ENCODE measurements around the gene MEGF8.
A peak's percentile ranks its signal among the peaks of the same experiment; 100 is the strongest.

Gene MEGF8

DNA sequence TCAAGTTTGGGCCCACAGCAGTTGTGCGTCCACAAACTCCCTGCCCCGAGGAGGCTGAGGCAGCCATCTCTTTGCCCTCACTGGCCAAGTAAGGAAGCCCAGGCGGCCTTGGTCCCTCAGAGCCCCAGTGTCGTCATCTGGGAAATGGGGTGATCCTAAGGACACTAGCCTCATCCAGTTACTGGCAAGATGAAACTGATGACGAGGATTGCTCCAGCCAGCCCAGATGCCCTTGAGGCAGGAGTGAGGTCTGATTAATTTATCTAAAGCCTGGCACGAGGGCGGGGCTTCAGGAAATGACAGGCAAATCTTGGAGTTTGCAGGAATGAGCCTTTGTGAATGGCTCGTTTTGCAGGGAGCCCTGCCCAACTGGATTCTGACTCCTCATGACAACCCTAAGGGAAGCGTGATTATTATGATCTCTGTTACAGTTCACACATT lies 96.2 kb downstream of the MEGF8 start:
- Histone ChIP-seq H3K36me3 (ENCODE audit: control insufficient read depth, insufficient read depth, low read length) (no peaks in the 10 kb centered on the region), H3K4me3 (replicated peaks; ENCODE audit: low read depth, low read length) (no peak overlapping the region), H3K27me3 (replicated peaks; ENCODE audit: control insufficient read depth, insufficient read depth, low read length) (no peaks in the 10 kb centered on the region; the same call in 1 of the 2 replicates)
- DNase-seq (ENCODE audit: extremely low read depth, insufficient read length): no peak
- TF ChIP-seq, protein P1, sequence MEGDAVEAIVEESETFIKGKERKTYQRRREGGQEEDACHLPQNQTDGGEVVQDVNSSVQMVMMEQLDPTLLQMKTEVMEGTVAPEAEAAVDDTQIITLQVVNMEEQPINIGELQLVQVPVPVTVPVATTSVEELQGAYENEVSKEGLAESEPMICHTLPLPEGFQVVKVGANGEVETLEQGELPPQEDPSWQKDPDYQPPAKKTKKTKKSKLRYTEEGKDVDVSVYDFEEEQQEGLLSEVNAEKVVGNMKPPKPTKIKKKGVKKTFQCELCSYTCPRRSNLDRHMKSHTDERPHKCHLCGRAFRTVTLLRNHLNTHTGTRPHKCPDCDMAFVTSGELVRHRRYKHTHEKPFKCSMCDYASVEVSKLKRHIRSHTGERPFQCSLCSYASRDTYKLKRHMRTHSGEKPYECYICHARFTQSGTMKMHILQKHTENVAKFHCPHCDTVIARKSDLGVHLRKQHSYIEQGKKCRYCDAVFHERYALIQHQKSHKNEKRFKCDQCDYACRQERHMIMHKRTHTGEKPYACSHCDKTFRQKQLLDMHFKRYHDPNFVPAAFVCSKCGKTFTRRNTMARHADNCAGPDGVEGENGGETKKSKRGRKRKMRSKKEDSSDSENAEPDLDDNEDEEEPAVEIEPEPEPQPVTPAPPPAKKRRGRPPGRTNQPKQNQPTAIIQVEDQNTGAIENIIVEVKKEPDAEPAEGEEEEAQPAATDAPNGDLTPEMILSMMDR (IDR thresholded peaks at IDR 0.05; ENCODE audit: insufficient read depth, low read length, poor library complexity, severe bottlenecking): no peak

DNA sequence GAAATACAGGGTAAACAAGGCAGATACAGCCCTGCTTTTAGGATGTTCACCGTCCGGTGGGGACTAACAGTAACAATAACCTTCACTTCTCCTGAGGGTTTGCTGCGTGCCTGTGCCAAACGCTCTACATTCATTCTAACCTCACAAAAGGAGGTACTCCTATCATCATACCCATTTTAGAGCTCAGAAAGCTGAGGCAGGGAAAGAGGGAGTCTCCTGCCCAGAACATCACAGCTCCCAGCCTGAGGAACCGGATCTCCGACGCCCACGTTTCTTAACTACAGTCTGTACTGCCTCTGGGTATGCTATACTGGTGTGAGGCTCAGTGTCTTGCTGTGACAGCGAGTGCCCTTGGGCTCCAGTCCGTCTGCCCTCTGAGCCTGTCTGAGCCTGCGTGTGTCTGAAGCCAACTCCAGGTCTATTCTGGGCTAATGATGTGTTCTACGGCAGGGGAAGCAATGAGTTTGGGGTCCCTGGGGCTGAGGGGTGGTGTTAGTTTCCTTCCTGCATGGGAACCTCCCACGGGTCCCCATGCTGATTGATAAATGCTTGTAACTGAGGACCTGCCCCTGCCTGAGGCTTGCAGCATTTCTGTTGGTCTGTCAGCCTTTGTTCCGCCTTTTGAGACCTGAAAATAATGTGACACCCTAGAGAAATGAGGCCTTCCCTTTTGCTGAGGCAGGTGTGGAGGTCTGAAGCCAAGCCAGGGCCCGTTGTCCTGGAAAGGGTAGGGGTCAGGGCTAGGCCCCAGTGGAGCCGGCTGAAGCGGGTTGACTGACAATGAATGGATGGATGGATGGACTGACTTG lies 96.9 kb downstream of the MEGF8 start:
- H3K4me3 ChIP-seq (replicated peaks; ENCODE audit: low read depth, low read length): peak overlapping the region; percentile 69
- DNase-seq (ENCODE audit: extremely low read depth, insufficient read length): no peak
- H3K36me3 ChIP-seq (ENCODE audit: control insufficient read depth, insufficient read depth, low read length): no peaks in the 10 kb centered on the region
- TF ChIP-seq, protein P1 (IDR thresholded peaks at IDR 0.05; ENCODE audit: insufficient read depth, low read length, poor library complexity, severe bottlenecking): no peak
- no peaks in the 10 kb centered on the region; the same call in 1 of the 2 replicates for H3K27me3 ChIP-seq (replicated peaks; ENCODE audit: control insufficient read depth, insufficient read depth, low read length)

DNA sequence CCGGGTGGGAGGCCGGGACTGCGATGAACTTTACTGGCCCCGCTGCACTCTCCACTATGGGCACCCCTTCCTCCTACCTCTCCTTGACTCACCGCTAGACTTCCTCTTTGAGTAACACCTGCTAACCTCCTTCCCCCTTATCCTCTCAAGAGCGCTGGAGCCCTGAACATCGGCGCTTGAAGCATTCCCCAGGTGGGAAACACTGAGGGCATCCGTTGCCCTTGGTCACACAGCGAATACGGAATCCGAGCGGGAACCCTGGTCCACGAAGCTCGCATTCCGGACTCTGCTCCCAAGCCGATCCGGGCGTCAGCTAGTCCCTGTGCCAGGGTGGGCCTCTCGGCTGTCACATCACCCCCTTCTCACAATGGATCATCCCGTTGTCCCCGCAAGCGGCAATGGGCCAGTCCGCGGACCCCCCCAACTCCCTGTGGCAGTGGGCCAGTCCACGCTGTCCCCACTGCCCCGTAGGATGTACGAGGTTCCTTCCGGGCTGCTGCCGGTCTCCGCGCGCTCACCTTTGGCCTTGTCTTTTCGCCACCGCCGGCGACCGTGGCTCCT lies 97.5 kb downstream of the MEGF8 start:
- Histone ChIP-seq H3K4me3 (replicated peaks; ENCODE audit: low read depth, low read length) (peak overlapping the region; percentile 69), H3K36me3 (ENCODE audit: control insufficient read depth, insufficient read depth, low read length) (no peaks in the 10 kb centered on the region), H3K27me3 (replicated peaks; ENCODE audit: control insufficient read depth, insufficient read depth, low read length) (no peaks in the 10 kb centered on the region; the same call in 1 of the 2 replicates)
- peak; percentile 77 for DNase-seq (ENCODE audit: extremely low read depth, insufficient read length)
- TF ChIP-seq, protein P1 (IDR thresholded peaks at IDR 0.05; ENCODE audit: insufficient read depth, low read length, poor library complexity, severe bottlenecking): no peak

DNA sequence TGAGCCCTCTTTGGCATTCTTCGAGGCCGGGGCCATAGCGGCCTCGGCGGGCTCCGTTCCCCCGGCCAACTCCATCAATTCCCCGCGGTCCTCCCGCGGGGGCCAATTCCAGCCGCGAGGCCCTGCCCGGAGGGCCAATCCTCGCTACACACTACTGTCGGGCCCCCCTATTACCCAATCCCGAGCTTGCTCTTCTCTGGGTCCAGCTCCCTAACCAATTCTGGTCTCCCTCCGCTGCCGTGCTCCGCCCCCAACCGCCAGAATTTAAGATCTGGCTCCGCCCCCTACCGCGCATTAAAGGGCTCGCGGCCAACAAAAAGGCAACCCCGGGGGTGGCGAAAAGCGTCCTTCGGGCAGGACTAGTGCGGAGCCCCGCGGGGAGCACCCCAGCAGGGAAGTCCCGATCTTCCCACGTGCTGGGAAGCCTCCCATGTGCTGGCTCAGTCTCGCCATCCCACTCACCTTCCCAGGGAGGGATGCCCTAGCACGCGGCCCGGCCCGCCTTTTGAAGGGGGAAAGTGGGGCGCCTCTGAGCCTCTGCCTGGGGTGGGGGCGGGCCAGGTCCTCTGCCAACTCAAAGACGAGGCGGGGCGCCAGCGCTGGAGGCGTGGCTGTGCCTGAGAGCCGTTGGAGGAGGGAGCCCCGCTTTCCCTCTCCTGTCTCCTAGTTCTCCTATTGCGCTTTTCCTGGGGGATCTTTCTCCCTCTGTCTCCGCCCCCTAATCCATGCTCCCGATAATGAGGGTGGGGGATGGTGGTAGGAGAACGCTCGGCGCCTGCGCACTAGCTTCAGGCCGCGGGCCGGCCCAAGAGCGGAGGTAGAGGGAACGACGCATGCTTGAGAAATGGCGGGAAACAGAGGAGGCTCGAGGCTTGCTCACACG lies 98.3 kb downstream of the MEGF8 start:
- H3K4me3 ChIP-seq (replicated peaks; ENCODE audit: low read depth, low read length): peak overlapping the region; percentile 69
- no peaks in the 10 kb centered on the region for H3K36me3 ChIP-seq (ENCODE audit: control insufficient read depth, insufficient read depth, low read length)
- TF ChIP-seq, protein P1 (IDR thresholded peaks at IDR 0.05; ENCODE audit: insufficient read depth, low read length, poor library complexity, severe bottlenecking): no peak
- H3K27me3 ChIP-seq (replicated peaks; ENCODE audit: control insufficient read depth, insufficient read depth, low read length): no peaks in the 10 kb centered on the region; the same call in 1 of the 2 replicates
- peak; percentile 92 for DNase-seq (ENCODE audit: extremely low read depth, insufficient read length)

DNA sequence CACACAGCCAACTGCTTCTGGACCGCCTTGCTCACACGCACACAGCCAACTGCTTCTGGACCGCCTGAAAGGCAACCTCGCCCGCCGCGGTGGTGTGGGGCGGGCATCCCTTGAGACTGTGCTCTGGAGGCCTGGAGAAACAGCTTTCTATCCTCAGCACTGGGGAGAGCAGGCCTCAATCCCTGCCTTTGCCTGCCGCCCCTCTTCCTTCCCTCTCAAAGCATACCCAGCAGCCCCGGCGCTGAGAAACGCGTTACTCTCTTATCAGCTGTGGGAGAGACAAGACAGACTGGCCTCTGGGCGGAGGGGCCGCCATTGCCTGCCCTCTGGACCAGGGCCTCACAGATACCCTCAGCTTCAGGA lies 98.9 kb downstream of the MEGF8 start:
- no peak overlapping the region for H3K4me3 ChIP-seq (replicated peaks; ENCODE audit: low read depth, low read length)
- no peak for DNase-seq (ENCODE audit: extremely low read depth, insufficient read length)
- H3K36me3 ChIP-seq (ENCODE audit: control insufficient read depth, insufficient read depth, low read length): no peaks in the 10 kb centered on the region
- no peaks in the 10 kb centered on the region; the same call in 1 of the 2 replicates for H3K27me3 ChIP-seq (replicated peaks; ENCODE audit: control insufficient read depth, insufficient read depth, low read length)
- TF ChIP-seq, protein P1 (IDR thresholded peaks at IDR 0.05; ENCODE audit: insufficient read depth, low read length, poor library complexity, severe bottlenecking): no peak

Data from GM06990 (cell line).